IMR-90 (cell line): Measurements from ENCODE around the gene DOK3. TPM values are rescaled to one million over a fixed set of nuclear protein-coding genes. Genes with fewer than 3 reads are reported as not detected.

Experiments used
- ATAC-seq: fragments of 200-7000 bp; cut with Tn5 transposase; 2 replicates; pipeline ENCODE4 v1.9.1; 2020; ENCODE audit warnings: low read depth, mild to moderate bottlenecking, moderate library complexity
- BruUV-seq: library from RNA; stranded (reverse); fragments of 400-500 nt; replicated peaks from 2 replicates; lab custom pipeline; 2021; lab: Mats Ljungman, UMichigan
- CTCF ChIA-PET: fragments of 300-600 bp; formaldehyde crosslinking; extraction: SDS; loops from one replicate; lab custom pipeline; 2021; ENCODE audit warnings: antibody characterized with exemption; lab: Yijun Ruan, JAX
- POLR2A ChIA-PET: fragments of 300-600 bp; sonication (Branson Sonifier 250); formaldehyde crosslinking; loops from one replicate; lab custom pipeline; 2022; ENCODE audit warnings: antibody characterized with exemption; ENCODE audit not compliant: unreplicated experiment; lab: Charles Lee
- DNase-seq: peaks from one replicate; pipeline ENCODE4 v3.0.0; 2013
- H2AFZ ChIP-seq: replicated peaks from 2 replicates; pipeline ENCODE3; 2013; ENCODE audit warnings: low read length, mild to moderate bottlenecking; ENCODE audit not compliant: poor library complexity
- H2AK5ac ChIP-seq: 2 replicates; pipeline ENCODE4 v1.6.1; 2013; ENCODE audit warnings: low read depth, low read length, inconsistent platforms
- H2AK9ac ChIP-seq: replicated peaks from 2 replicates; pipeline ENCODE3; 2013; ENCODE audit warnings: mild to moderate bottlenecking, low read depth, low read length, moderate library complexity; ENCODE audit not compliant: poor library complexity
- H2BK120ac ChIP-seq: 2 replicates; pipeline ENCODE4 v1.6.1; 2013; ENCODE audit warnings: low read depth, low read length, inconsistent platforms
- H2BK15ac ChIP-seq: 3 replicates; pipeline ENCODE4 v1.6.1; 2013; ENCODE audit warnings: low read depth, low read length, inconsistent platforms
- H2BK20ac ChIP-seq: 2 replicates; pipeline ENCODE4 v1.6.1; 2013; ENCODE audit warnings: low read depth, mild to moderate bottlenecking, inconsistent platforms, low read length, moderate library complexity
- H2BK5ac ChIP-seq: 2 replicates; pipeline ENCODE4 v1.6.1; 2013; ENCODE audit warnings: mild to moderate bottlenecking, low read depth, low read length, inconsistent platforms; ENCODE audit not compliant: poor library complexity, severe bottlenecking
- H3K14ac ChIP-seq: replicated peaks from 2 replicates; pipeline ENCODE4 v1.6.1; 2013; ENCODE audit warnings: low read depth, low read length, inconsistent platforms
- H3K18ac ChIP-seq: 2 replicates; pipeline ENCODE4 v1.6.1; 2013; ENCODE audit warnings: low read depth, low read length, control low read depth
- H3K23ac ChIP-seq: 2 replicates; pipeline ENCODE4 v1.6.1; 2013; ENCODE audit warnings: low read depth, low read length, inconsistent platforms
- H3K27ac ChIP-seq: 2 replicates; pipeline ENCODE4 v1.5.1; 2013; ENCODE audit warnings: mild to moderate bottlenecking, control low read depth, low read length; ENCODE audit not compliant: insufficient read depth
- H3K27me3 ChIP-seq: 2 replicates; pipeline ENCODE4 v1.6.1; 2013; ENCODE audit warnings: low read length; ENCODE audit not compliant: control insufficient read depth, insufficient read depth
- H3K36me3 ChIP-seq: 2 replicates; pipeline ENCODE4 v1.6.1; 2013; ENCODE audit warnings: low read length, mixed read lengths; ENCODE audit not compliant: control insufficient read depth, insufficient read depth
- H3K4ac ChIP-seq: 2 replicates; pipeline ENCODE4 v1.6.1; 2013; ENCODE audit warnings: low read depth, low read length, inconsistent platforms
- H3K4me1 ChIP-seq: 2 replicates; pipeline ENCODE4 v1.6.1; 2013; ENCODE audit warnings: low read length, mixed read lengths; ENCODE audit not compliant: control insufficient read depth, insufficient read depth
- H3K4me2 ChIP-seq: 2 replicates; pipeline ENCODE4 v1.6.1; 2013; ENCODE audit warnings: low read depth, mild to moderate bottlenecking, control low read depth, low read length, moderate library complexity
- H3K4me3 ChIP-seq: 2 replicates; pipeline ENCODE4 v1.5.1; 2013; ENCODE audit warnings: low read depth, mild to moderate bottlenecking, control low read depth, low read length, moderate library complexity; ENCODE audit not compliant: insufficient read depth
- H3K56ac ChIP-seq: 2 replicates; pipeline ENCODE4 v1.6.1; 2013; ENCODE audit warnings: low read length, inconsistent platforms; ENCODE audit not compliant: insufficient read depth; ENCODE audit errors: extremely low read depth
- H3K79me1 ChIP-seq, 2 experiments: 2 replicates each; pipeline ENCODE4 v1.6.1; 2013; ENCODE audit warnings: low read length in 2 of 2, inconsistent platforms in 1 of 2, low read depth in 1 of 2
- H3K9ac ChIP-seq: 2 replicates; pipeline ENCODE4 v1.6.1; 2013; ENCODE audit warnings: low read depth, low read length, control low read depth
- H3K9me1 ChIP-seq: 2 replicates; pipeline ENCODE4 v1.6.1; 2013; ENCODE audit warnings: low read length, inconsistent platforms; ENCODE audit not compliant: insufficient read depth
- H3K9me3 ChIP-seq: 2 replicates; pipeline ENCODE4 v1.6.1; 2013; ENCODE audit warnings: low read length; ENCODE audit not compliant: control insufficient read depth, insufficient read depth
- H4K20me1 ChIP-seq: 2 replicates; pipeline ENCODE4 v1.6.1; 2013; ENCODE audit warnings: low read length, inconsistent platforms; ENCODE audit not compliant: insufficient read depth
- H4K5ac ChIP-seq: 2 replicates; pipeline ENCODE4 v1.6.1; 2013; ENCODE audit warnings: mild to moderate bottlenecking, low read depth, low read length, control low read depth
- H4K8ac ChIP-seq, 2 experiments: 2 replicates each; pipeline ENCODE4 v1.6.1; 2013; ENCODE audit warnings: low read depth in 2 of 2, low read length in 2 of 2, control low read depth in 1 of 2, inconsistent platforms in 1 of 2
- H4K91ac ChIP-seq: 2 replicates; pipeline ENCODE4 v1.6.1; 2013; ENCODE audit warnings: low read depth, low read length, inconsistent platforms; ENCODE audit not compliant: insufficient read depth
- BHLHE40 ChIP-seq: fragments of 150-350 bp; IDR thresholded peaks from 2 replicates; pipeline ENCODE4 v1.6.1; 2016; ENCODE audit warnings: mild to moderate bottlenecking, low read depth, low read length
- POLR2A ChIP-seq: IDR thresholded peaks from 2 replicates; pipeline ENCODE4 v1.6.1; 2012; ENCODE audit warnings: mild to moderate bottlenecking, low read depth, low read length
- RAD21 ChIP-seq: IDR thresholded peaks from 2 replicates; pipeline ENCODE4 v1.6.1; 2012; ENCODE audit warnings: low read length, improper control_type of control experiment
- RCOR1 ChIP-seq: IDR thresholded peaks from 2 replicates; pipeline ENCODE4 v1.6.1; 2012; ENCODE audit warnings: mild to moderate bottlenecking, low read length, improper control_type of control experiment; ENCODE audit not compliant: insufficient replicate concordance
- USF2 ChIP-seq: fragments of 150-350 bp; IDR thresholded peaks from 2 replicates; pipeline ENCODE4 v1.6.1; 2017; ENCODE audit warnings: mild to moderate bottlenecking, antibody characterized with exemption, low read length, low read depth
- WGBS, 2 experiments: methylation state at CpG; one replicate each; pipeline versions ENCODE4 v1.1.5 to v1.1.7; 2013; ENCODE audit warnings: missing lambda C conversion rate in 2 of 2; ENCODE audit not compliant: insufficient read length in 1 of 2; ENCODE audit errors: extremely low coverage in 2 of 2; 5-methylcytosine and 5-hydroxymethylcytosine counted together
- dilution Hi-C: fragments of 300-500 bp; cut with HindIII; formaldehyde crosslinking; loops from one replicate; pipeline ENCODE4 v1.14.3; 2018; ENCODE audit warnings: low sequenced_read_pairs; ENCODE audit not compliant: unreplicated experiment
- in situ Hi-C: fragments of 300-500 bp; cut with MboI; formaldehyde crosslinking; loops from 3 replicates; pipeline ENCODE4 v1.14.3; 2019; ENCODE audit warnings: low sequenced_read_pairs, inconsistent platforms, mixed read lengths
- intact Hi-C: fragments of 100-400 bp; cut with micrococcal nuclease; formaldehyde crosslinking; loops from 2 replicates; pipeline ENCODE4 v1.10.0; 2022
- polyA plus RNA-seq, 3 experiments: library from polyadenylated mRNA; depleted of rRNA; stranded (reverse); fragments of >200 nt; gene quantifications; 2 replicates each; pipeline ENCODE4 v1.2.3, GENCODE V29; 2012; ENCODE audit warnings: low replicate concordance in 1 of 3
- total RNA-seq: library from RNA; depleted of rRNA; stranded (reverse); fragments of >200 nt; gene quantifications from 2 replicates; pipeline ENCODE4 v1.2.3, GENCODE V29; 2012

DOK3 gene
- total and polyA plus RNA-seq, 2 of the 4 experiments (the other 2 are of a cell fraction), result 0.54 to 3.9 TPM

- no peak overlapping the region for H3K4ac ChIP-seq
- no peak overlapping the region for H3K27ac ChIP-seq
- no peak overlapping the region for H2BK15ac ChIP-seq
- no peak overlapping the region for H3K56ac ChIP-seq
- H2BK5ac ChIP-seq, result no peak overlapping the region
- no peak overlapping the region for H2AK5ac ChIP-seq
- ATAC-seq (no peak), DNase-seq (no peak)
- H3K27me3 ChIP-seq, result no peaks in the 10 kb centered on the region
- no peak overlapping the region for H3K9ac ChIP-seq
- H4K8ac ChIP-seq, result no peak overlapping the region
- H3K9me3 ChIP-seq, result no peaks in the 10 kb centered on the region
- H3K9me1 ChIP-seq, result peaks cover 16% of the 10 kb centered on the region
- WGBS, 2 experiments, result 98% methylated on average over 4 of the region's 15 CpGs; no CpG with 5 or more reads in 1 of the 2 experiments
- H4K20me1 ChIP-seq, result peaks cover 96% of the 10 kb centered on the region
- no peak overlapping the region for H2AFZ ChIP-seq
- no peak overlapping the region for H4K5ac ChIP-seq
- no peak overlapping the region for H2BK120ac ChIP-seq
- H3K4me2 ChIP-seq, result no peak overlapping the region
- no TSS peak for BruUV-seq
- H3K4me3 ChIP-seq, result no peak overlapping the region
- peaks cover 12% of the 10 kb centered on the region; the same call in 1 of the 2 replicates for H3K4me1 ChIP-seq
- no peak overlapping the region for H4K91ac ChIP-seq
- POLR2A ChIA-PET, result no interaction called here
- peak overlapping the region; percentile 23 for H2AK9ac ChIP-seq
- dilution Hi-C loops, result no loop called here
- in situ Hi-C loops, result no loop called here
- H3K79me1 ChIP-seq, result peaks cover 52 to 86% of the 10 kb centered on the region in 2 experiments
- intact Hi-C loops, result no loop called here
- peaks cover 91% of the 10 kb centered on the region for H3K36me3 ChIP-seq
- H3K18ac ChIP-seq, result no peak overlapping the region
- CTCF ChIA-PET, result interaction anchor here (0.7 kb wide), 1 partner anchor 31 kb away, joined by 4 read pairs; no protein-coding TSS in a partner anchor
- no peak overlapping the region for H2BK20ac ChIP-seq
- H3K23ac ChIP-seq, result no peak overlapping the region
- H3K14ac ChIP-seq, result no peak overlapping the region
- TF ChIP-seq USF2, result no peak
- no peak for TF ChIP-seq RCOR1
- TF ChIP-seq POLR2A, result no peak
- TF ChIP-seq BHLHE40, result no peak
- no peak for TF ChIP-seq RAD21
Measured at GRCh38 chr5:177487975-177488374, 21.7 kb downstream of the DOK3 start.
